Measurements from ENCODE around the gene NMT2.

Gene NMT2

GRCh38 chr10:15112657-15113056 lies 55.8 kb downstream of the NMT2 start:
- Histone ChIP-seq H3K27me3 (ENCODE audit: insufficient read depth, low read depth) (no peaks in the 10 kb centered on the region), H3K9ac (no peak overlapping the region), H3K4me1 (ENCODE audit: low read depth, poor library complexity, severe bottlenecking) (peaks cover 3% of the 10 kb centered on the region), H3K79me2 (ENCODE audit: insufficient read depth, low read depth) (no peaks in the 10 kb centered on the region), H3K4me2 (no peak overlapping the region), H4K20me1 (ENCODE audit: insufficient read depth) (no peaks in the 10 kb centered on the region), H3K27ac (no peak overlapping the region), H2AFZ (ENCODE audit: low read depth) (no peak overlapping the region), H3K4me3 (IDR thresholded peaks at IDR 0.05; ENCODE audit: insufficient read depth, low read depth, low read length) (no peak overlapping the region), H3K36me3 (ENCODE audit: insufficient read depth) (no peaks in the 10 kb centered on the region)
- TF ChIP-seq CTCF (conservative IDR thresholded peaks at IDR 0.05; ENCODE audit: low read depth, low read length), result no peak

GRCh38 chr10:15106352-15107013 lies 62.0 kb downstream of the NMT2 start:
- Histone ChIP-seq H3K9ac (no peak overlapping the region), H3K36me3 (ENCODE audit: insufficient read depth) (no peaks in the 10 kb centered on the region; the same call in 1 of the 2 replicates), H3K4me2 (no peak overlapping the region), H3K27ac (no peak overlapping the region), H3K4me1 (ENCODE audit: low read depth, poor library complexity, severe bottlenecking) (no peaks in the 10 kb centered on the region), H2AFZ (ENCODE audit: low read depth) (no peak overlapping the region), H3K27me3 (ENCODE audit: insufficient read depth, low read depth) (no peaks in the 10 kb centered on the region), H3K79me2 (ENCODE audit: insufficient read depth, low read depth) (peaks cover 5% of the 10 kb centered on the region; the same call in 1 of the 2 replicates), H3K4me3 (IDR thresholded peaks at IDR 0.05; ENCODE audit: insufficient read depth, low read depth, low read length) (no peak overlapping the region), H4K20me1 (ENCODE audit: insufficient read depth) (no peaks in the 10 kb centered on the region)
- peak; percentile 99 for TF ChIP-seq CTCF (conservative IDR thresholded peaks at IDR 0.05; ENCODE audit: low read depth, low read length)

GRCh38 chr10:15103513-15103912 lies 65.0 kb downstream of the NMT2 start:
- no peak overlapping the region for H3K4me3 ChIP-seq (IDR thresholded peaks at IDR 0.05; ENCODE audit: insufficient read depth, low read depth, low read length)
- no peak overlapping the region for H2AFZ ChIP-seq (ENCODE audit: low read depth)
- TF ChIP-seq CTCF (conservative IDR thresholded peaks at IDR 0.05; ENCODE audit: low read depth, low read length), result no peak
- H3K4me2 ChIP-seq, result no peak overlapping the region
- no peak overlapping the region for H3K9ac ChIP-seq
- H3K27me3 ChIP-seq (ENCODE audit: insufficient read depth, low read depth), result no peaks in the 10 kb centered on the region
- H3K27ac ChIP-seq, result no peak overlapping the region
- H3K36me3 ChIP-seq (ENCODE audit: insufficient read depth), result no peaks in the 10 kb centered on the region; the same call in 1 of the 2 replicates
- H3K79me2 ChIP-seq (ENCODE audit: insufficient read depth, low read depth), result peaks cover 34% of the 10 kb centered on the region
- no peaks in the 10 kb centered on the region for H4K20me1 ChIP-seq (ENCODE audit: insufficient read depth)
- H3K4me1 ChIP-seq (ENCODE audit: low read depth, poor library complexity, severe bottlenecking), result peaks cover 10% of the 10 kb centered on the region

GRCh38 chr10:15099886-15100285 lies 68.6 kb downstream of the NMT2 start:
- Histone ChIP-seq H3K9ac (no peak overlapping the region), H3K36me3 (ENCODE audit: insufficient read depth) (no peaks in the 10 kb centered on the region; the same call in 1 of the 2 replicates), H3K27ac (no peak overlapping the region), H3K4me1 (ENCODE audit: low read depth, poor library complexity, severe bottlenecking) (peaks cover 20% of the 10 kb centered on the region), H3K27me3 (ENCODE audit: insufficient read depth, low read depth) (no peaks in the 10 kb centered on the region), H3K4me3 (IDR thresholded peaks at IDR 0.05; ENCODE audit: insufficient read depth, low read depth, low read length) (no peak overlapping the region), H4K20me1 (ENCODE audit: insufficient read depth) (no peaks in the 10 kb centered on the region), H2AFZ (ENCODE audit: low read depth) (no peak overlapping the region), H3K79me2 (ENCODE audit: insufficient read depth, low read depth) (peaks cover 45% of the 10 kb centered on the region), H3K4me2 (no peak overlapping the region)
- TF ChIP-seq CTCF (conservative IDR thresholded peaks at IDR 0.05; ENCODE audit: low read depth, low read length), result no peak
